Natural killer cell (primary cell): ENCODE measurements around the gene CALD1. TPM values are rescaled to one million over a fixed set of nuclear protein-coding genes. Genes with fewer than 3 reads are reported as not detected.

Experiments used
- ATAC-seq, 3 donors: fragments of 150-1000 bp in 2 of 3; fragments of 200-7000 bp in 1 of 3; cut with Tn5 transposase; 1 replicate in 1 of 3; 2 replicates in 2 of 3; pipeline ENCODE4 v1.10.0; 2021; ENCODE audit warnings: mild to moderate bottlenecking in 2 of 3, moderate library complexity in 2 of 3
- DNase-seq, 2 donors: peaks; one replicate each; pipeline versions ENCODE4 v3.0.0 to v3.0.0-alpha.2; 2013 to 2021; ENCODE audit warnings: mixed read lengths in 1 of 2
- H3K27ac ChIP-seq: one replicate; pipeline ENCODE4 v1.5.1; 2013; ENCODE audit warnings: mild to moderate bottlenecking, low read length
- H3K27me3 ChIP-seq: one replicate; pipeline ENCODE4 v1.6.1; 2013; ENCODE audit warnings: low read length; ENCODE audit not compliant: control insufficient read depth, insufficient read depth
- H3K36me3 ChIP-seq: one replicate; pipeline ENCODE4 v1.6.1; 2013; ENCODE audit warnings: low read length; ENCODE audit not compliant: control insufficient read depth, insufficient read depth
- H3K4me1 ChIP-seq: one replicate; pipeline ENCODE4 v1.6.1; 2013; ENCODE audit warnings: low read length; ENCODE audit not compliant: control insufficient read depth, insufficient read depth
- H3K4me3 ChIP-seq: one replicate; pipeline ENCODE4 v1.5.1; 2013; ENCODE audit warnings: low read length
- H3K9me3 ChIP-seq: one replicate; pipeline ENCODE4 v1.6.1; 2013; ENCODE audit warnings: low read length; ENCODE audit not compliant: control insufficient read depth, insufficient read depth
- H3K27ac Mint-ChIP-seq, 2 donors: one replicate each; pipeline ENCODE4 v1.8.0; 2022; ENCODE audit warnings: mild to moderate bottlenecking in 2 of 2, mixed read lengths in 2 of 2, moderate library complexity in 1 of 2
- H3K27me3 Mint-ChIP-seq, 2 donors: one replicate each; pipeline ENCODE4 v1.8.0; 2022; ENCODE audit warnings: low read depth in 2 of 2, mixed read lengths in 2 of 2
- H3K36me3 Mint-ChIP-seq: one replicate; pipeline ENCODE4 v1.8.0; 2022; ENCODE audit warnings: mixed read lengths
- H3K4me1 Mint-ChIP-seq, 2 donors: one replicate each; pipeline ENCODE4 v1.8.0; 2022; ENCODE audit warnings: mixed read lengths in 2 of 2
- H3K4me3 Mint-ChIP-seq: one replicate; pipeline ENCODE4 v1.8.0; 2022; ENCODE audit warnings: mild to moderate bottlenecking, moderate library complexity, mixed read lengths
- H3K9me3 Mint-ChIP-seq, 2 donors: one replicate each; pipeline ENCODE4 v1.8.0; 2022; ENCODE audit warnings: mixed read lengths in 2 of 2
- WGBS: methylation state at CpG from one replicate; pipeline ENCODE4 v1.1.7; 2013; ENCODE audit warnings: missing lambda C conversion rate; ENCODE audit not compliant: insufficient coverage; 5-methylcytosine and 5-hydroxymethylcytosine counted together
- intact Hi-C: fragments of 100-400 bp; cut with micrococcal nuclease; formaldehyde crosslinking; loops from one replicate; pipeline ENCODE4 v1.14.2; 2022
- total RNA-seq, 4 donors: library from RNA; stranded (reverse); fragments of 120-200 nt in 1 of 4; gene quantifications; one replicate each; pipeline versions ENCODE4 v1.2.3 to v1.2.4, GENCODE V29; 2013 to 2022
- TF ChIP-seq, protein P1 (sequence below): fragments of 200-600 bp; IDR thresholded peaks from one replicate; pipeline ENCODE4 v1.8.0; 2022; ENCODE audit warnings: antibody characterized with exemption

The CALD1 gene
- total RNA-seq, 3 donors from 2014 or later (not counting 1 experiment from before 2014, with no cell fraction given), result 0.14 to 2.5 (median 1.0) TPM

DNA sequence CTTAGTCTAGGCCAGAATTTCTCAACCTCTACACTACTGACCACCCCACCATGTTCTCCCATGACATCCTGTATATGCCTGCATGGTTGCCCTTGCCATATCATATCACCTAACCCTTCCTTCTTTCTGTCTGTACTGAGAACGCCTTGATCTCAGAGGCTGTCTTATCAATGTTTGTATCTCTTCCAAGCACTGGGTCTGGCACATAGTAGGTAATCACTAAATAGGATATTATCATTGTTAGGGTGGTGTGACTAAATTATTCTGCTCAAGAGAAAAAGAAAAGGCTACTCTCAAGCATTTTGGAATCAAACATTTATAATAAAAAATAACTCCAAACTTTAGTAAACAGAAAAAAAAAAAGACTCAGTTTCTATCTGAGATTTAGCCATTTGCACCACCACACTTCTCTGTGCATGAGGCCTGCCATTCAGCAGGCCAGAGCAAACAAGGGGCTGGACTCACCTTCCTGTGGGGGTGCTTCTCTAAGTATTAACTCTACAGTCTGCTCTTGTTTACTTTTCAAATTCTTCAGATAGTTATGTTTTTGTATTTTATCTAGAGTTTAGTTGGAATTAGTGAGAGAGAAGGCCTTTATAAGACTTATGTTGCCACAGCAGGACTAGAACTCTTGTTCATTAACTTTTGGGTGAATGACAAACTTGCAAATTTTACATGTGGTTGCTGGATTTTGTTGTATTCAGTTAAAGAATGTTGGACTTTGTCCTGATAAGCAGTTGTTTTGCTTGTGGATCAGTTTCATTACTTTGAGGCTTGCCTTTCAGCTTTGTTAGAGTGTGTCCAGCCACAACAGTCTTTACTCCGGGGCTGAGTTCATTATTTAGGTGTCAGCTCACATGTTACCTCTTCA lies 212.3 kb downstream of the CALD1 start:
- intact Hi-C loops, result no loop called here
- H3K36me3 Mint-ChIP-seq, result no peaks in the 10 kb centered on the region
- Histone ChIP-seq H3K36me3 (peaks cover 8% of the 10 kb centered on the region), H3K27me3 (no peaks in the 10 kb centered on the region), H3K4me3 (no peak overlapping the region), H3K9me3 (no peaks in the 10 kb centered on the region), H3K27ac (no peak overlapping the region), H3K4me1 (no peaks in the 10 kb centered on the region)
- peaks cover 15 to 23% of the 10 kb centered on the region in 2 donors for H3K4me1 Mint-ChIP-seq
- WGBS, result 97% methylated on average over 2 of the region's 2 CpGs
- ATAC-seq (no peak), DNase-seq (no peak)
- TF ChIP-seq, protein P1, sequence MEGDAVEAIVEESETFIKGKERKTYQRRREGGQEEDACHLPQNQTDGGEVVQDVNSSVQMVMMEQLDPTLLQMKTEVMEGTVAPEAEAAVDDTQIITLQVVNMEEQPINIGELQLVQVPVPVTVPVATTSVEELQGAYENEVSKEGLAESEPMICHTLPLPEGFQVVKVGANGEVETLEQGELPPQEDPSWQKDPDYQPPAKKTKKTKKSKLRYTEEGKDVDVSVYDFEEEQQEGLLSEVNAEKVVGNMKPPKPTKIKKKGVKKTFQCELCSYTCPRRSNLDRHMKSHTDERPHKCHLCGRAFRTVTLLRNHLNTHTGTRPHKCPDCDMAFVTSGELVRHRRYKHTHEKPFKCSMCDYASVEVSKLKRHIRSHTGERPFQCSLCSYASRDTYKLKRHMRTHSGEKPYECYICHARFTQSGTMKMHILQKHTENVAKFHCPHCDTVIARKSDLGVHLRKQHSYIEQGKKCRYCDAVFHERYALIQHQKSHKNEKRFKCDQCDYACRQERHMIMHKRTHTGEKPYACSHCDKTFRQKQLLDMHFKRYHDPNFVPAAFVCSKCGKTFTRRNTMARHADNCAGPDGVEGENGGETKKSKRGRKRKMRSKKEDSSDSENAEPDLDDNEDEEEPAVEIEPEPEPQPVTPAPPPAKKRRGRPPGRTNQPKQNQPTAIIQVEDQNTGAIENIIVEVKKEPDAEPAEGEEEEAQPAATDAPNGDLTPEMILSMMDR, result no peak
- H3K4me3 Mint-ChIP-seq, result no peak overlapping the region
- H3K27me3 Mint-ChIP-seq, result no peaks in the 10 kb centered on the region
- H3K9me3 Mint-ChIP-seq, result no peaks in the 10 kb centered on the region
- no peak overlapping the region for H3K27ac Mint-ChIP-seq

DNA sequence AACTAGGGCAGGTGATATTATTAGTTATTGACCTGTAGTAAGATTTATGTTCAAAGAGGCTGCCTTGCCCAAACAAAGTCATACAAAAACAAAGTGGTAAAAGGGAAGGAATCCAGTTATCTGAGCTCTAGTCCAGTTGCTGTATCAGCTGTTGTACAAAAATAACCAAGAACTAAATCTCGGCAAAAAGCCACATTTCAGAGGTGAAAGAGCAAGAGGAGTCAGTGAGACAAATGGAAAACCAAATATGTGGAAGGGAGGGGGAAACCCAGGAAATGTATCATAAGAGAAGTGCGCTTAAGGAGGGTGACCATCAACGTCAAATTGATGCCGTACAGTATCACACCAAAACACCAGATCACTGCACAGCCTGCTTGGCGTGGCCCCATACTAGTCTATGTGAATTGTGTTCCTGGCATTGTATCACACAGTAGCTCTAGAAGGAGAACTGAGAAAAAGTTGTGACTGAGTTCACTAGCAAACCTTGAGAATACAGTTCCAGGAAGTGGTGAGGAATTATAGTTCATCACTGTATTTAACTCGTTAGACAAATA lies 213.3 kb downstream of the CALD1 start:
- Mint-ChIP-seq H3K36me3 (no peaks in the 10 kb centered on the region), H3K27ac (peak overlapping the region in 1 of 2 donors; percentile 17), H3K9me3 (no peaks in the 10 kb centered on the region), H3K27me3 (no peaks in the 10 kb centered on the region), H3K4me3 (no peak overlapping the region), H3K4me1 (peaks cover 8 to 19% of the 10 kb centered on the region in 2 donors)
- WGBS, result 54% methylated on average over 3 of the region's 6 CpGs
- TF ChIP-seq, protein P1, result no peak
- no peak overlapping the region for H3K4me3 ChIP-seq
- peak in 1 of 2 donors; percentile 39 for DNase-seq
- intact Hi-C loops, result no loop called here
- H3K36me3 ChIP-seq, result peaks cover 8% of the 10 kb centered on the region
- no peaks in the 10 kb centered on the region for H3K27me3 ChIP-seq
- no peaks in the 10 kb centered on the region for H3K4me1 ChIP-seq
- H3K27ac ChIP-seq, result no peak overlapping the region
- H3K9me3 ChIP-seq, result no peaks in the 10 kb centered on the region
- ATAC-seq, result peak in 1 of 3 donors; percentile 43

DNA sequence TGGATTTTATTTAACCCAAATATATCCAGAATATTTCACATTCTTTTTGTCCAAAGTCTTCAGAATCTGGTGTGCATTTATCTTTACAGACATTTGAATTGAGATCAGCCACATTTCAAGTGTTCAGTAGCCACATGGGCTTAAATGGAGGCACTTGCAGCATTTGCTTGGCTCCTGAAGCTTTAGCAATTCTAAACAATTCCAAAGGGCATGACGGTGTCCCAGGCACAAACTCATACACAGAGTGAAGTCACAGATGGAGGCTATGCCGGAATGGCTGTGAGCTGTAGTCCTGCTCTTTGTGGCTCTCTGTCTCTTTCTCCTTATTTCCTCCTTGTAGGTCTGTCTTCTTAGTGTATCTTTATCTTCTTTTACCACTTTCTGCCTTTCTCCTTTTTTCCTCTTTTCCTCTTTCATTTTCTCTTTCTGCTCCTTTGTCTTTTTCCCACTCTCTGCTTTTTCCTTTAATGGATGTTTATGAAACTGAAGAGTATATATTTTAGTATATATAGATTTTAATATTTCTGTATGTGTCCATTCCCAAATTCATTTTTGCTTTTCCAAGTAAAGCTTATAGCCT lies 214.5 kb downstream of the CALD1 start:
- peaks cover 8% of the 10 kb centered on the region for H3K36me3 ChIP-seq
- no peaks in the 10 kb centered on the region for H3K9me3 ChIP-seq
- no peaks in the 10 kb centered on the region for H3K27me3 Mint-ChIP-seq
- DNase-seq (no peak), ATAC-seq (no peak)
- H3K9me3 Mint-ChIP-seq, result no peaks in the 10 kb centered on the region
- intact Hi-C loops, result no loop called here
- no peak overlapping the region for H3K4me3 ChIP-seq
- H3K27ac ChIP-seq, result no peak overlapping the region
- no peak overlapping the region for H3K4me3 Mint-ChIP-seq
- no peaks in the 10 kb centered on the region for H3K27me3 ChIP-seq
- H3K4me1 Mint-ChIP-seq, result peaks cover 7 to 19% of the 10 kb centered on the region in 2 donors
- TF ChIP-seq, protein P1, result no peak
- no peaks in the 10 kb centered on the region for H3K4me1 ChIP-seq
- WGBS, result 98% methylated on average over 2 of the region's 2 CpGs
- H3K27ac Mint-ChIP-seq, result no peak overlapping the region
- peaks cover 2% of the 10 kb centered on the region for H3K36me3 Mint-ChIP-seq
